Measurements from ENCODE around the gene AP4M1.
"Not testable (repeated sequence)": the region's sequence is repeated elsewhere in the genome, so short reads cannot be mapped to it uniquely, and the experiment has no call there.

Gene AP4M1

DNA sequence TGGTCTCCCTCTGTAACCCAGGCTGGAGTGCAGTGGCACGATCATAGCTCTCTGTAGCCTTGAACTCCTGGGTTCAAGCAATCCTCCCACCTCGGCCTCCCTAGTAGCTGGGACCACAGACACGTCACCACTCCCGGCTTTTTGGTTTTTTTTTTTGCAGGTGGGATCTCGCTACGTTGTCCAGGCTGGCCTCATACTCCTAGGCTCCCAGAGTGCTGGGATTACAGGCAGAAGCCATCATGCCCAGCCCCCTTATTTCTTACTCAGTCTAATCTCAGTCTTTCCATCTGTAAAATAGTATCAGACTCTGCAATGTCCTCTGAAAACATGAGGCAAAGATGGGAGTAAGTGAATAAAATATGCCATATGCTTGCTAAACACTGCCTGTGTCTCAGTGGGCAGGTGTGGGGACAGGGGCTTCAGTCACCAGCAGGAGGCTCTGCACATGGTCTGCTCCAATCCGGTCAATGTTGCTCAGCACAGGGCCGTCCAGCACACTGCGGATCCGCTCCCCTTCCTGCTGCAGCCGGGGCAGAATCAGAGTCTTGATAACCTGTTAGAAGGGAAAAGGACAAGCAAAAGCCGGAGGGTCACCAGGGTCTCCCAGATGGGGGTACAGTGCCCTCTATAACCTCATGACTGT lies 8.2 kb downstream of the AP4M1 start:
- DNase-seq: no peak

DNA sequence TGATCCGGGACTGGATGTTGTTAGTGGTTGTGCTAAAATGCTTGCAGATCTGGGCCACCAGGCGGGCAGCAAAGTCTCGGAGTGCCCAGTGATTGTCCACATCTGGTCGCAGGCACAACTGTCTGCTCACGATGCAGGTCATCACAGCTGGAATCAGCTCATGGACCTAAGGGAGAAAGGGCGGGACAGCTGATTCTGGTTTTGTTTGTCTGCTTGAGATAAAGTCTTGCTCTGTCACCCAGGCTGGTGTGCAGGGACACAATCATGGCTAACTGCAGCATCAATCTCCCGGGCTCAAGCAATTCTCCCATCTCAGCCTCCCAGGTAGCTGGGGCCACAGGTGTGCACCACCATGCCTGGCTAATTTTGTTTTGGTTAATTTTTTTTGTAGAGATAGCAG lies 9.7 kb downstream of the AP4M1 start:
- DNase-seq: no peak

DNA sequence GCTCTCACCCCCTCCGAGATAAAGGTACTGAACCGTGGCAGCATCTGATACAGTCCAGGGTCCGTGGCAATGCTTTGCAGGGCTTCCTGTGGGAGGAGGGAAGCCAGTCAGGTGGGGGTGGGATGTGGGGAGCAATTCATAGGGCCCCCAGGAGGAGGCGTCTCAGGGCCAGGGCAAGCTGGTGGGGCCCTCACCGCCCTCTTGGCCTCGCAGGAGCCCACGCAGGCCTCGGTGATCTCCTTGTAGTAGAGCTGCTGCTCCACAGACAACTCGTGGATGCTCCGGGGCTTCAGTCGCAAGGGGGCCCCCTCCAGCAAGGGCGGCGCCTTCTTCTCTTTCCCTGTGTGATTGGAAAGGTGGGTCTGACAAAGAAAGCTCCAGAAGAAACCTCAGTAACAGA lies 10.5 kb downstream of the AP4M1 start:
- DNase-seq: no peak

DNA sequence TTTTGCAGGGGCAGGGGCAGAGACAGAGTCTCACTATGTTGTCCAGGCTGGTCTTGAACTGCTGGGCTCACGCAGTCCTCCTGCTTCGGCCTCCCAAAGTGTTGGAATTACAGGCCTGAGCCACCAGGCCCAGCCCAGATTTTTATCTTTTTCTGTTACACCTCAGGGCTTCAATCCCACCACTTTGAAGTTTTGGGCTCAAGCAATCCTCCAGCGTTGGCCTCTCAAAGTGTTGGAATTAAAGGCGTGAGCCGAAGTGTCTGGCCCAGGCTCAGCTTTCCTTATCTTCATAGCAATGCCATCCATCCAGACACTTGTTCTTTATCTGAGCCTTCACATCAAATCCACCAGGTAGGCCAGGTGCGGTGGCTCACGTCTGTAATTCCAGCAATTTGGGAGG lies 13.6 kb downstream of the AP4M1 start:
- no peak for DNase-seq

DNA sequence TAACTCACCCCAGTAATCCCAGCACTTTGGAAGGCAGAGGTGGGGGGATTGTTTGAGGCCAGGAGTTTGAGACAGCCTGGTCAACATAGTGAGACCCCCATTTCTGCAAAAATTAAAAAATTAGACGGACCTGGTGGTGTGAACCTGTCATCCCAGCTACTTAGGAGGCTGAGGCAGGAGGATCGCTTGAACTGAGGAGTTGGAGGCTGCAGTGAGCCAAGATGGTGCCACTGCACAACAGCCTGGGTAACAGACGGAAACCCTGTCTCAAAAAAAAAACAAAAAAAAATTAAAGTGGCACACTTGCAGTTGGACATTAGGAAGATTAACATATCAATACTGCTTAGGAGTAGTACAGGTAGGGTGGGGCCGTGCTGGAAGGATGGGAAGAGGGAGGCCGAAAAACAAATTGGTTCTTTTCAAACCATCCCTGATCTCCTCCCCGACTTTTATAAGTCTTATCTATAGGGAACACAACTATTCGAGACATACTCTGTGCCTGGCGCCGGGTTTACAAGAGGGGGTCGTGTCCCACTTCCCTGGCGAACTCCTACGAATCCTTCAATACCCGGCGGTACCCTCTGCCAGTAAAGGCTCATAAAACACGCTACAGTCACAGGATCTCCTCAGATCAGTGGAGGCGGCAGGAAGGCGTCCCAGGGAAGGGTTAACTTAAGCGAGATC lies 17.1 kb downstream of the AP4M1 start:
- no peak for DNase-seq

DNA sequence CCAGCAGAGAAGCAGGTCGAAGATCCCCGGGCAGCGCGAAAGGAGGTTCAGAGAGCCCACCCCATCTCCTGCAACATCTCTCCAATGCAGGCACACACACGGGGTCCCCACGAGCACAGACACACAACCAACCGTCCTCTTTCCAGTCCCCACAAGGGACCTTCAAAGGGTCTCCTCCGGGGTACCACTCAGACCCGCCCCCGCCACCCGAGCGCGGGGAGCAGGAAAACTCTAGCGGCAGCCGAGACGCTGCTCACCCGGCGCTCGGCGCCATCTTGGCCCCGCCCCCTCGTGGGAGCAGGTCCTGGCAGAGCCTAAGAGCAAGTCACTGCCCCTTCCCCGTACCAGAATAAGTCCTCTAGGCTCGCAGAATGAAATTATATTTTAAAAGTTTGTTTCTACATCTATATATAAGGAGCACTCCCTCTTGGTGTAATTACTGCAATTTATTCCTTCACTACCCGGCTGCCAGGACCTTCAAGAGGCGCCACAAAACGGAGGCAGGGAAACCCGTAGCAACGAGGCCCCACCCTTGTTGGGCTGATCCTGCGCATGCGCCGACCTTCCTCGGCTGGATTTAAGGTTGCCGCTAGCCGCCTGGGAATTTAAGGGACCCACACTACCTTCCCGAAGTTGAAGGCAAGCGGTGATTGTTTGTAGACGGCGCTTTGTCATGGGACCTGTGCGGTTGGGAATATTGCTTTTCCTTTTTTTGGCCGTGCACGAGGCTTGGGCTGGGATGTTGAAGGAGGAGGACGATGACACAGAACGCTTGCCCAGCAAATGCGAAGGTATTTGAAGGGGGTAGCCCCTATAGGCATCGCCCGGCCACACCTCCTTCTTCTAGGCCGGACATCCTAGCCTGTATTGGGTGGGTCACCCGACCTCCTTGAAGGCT lies 17.9 kb downstream of the AP4M1 start, which contains the start of the genes CNPY4 and TAF6:
Gene CNPY4 (plus strand): TSS at position 563 of the 898 bp plus-strand sequence. CDS start 111 bp downstream, at position 674.
Gene TAF6 (minus strand): TSS at position 287 of the 898 bp plus-strand sequence. CDS start 5,149 bp downstream, outside the sequence.
- DNase-seq: peak; percentile 92 to 94

DNA sequence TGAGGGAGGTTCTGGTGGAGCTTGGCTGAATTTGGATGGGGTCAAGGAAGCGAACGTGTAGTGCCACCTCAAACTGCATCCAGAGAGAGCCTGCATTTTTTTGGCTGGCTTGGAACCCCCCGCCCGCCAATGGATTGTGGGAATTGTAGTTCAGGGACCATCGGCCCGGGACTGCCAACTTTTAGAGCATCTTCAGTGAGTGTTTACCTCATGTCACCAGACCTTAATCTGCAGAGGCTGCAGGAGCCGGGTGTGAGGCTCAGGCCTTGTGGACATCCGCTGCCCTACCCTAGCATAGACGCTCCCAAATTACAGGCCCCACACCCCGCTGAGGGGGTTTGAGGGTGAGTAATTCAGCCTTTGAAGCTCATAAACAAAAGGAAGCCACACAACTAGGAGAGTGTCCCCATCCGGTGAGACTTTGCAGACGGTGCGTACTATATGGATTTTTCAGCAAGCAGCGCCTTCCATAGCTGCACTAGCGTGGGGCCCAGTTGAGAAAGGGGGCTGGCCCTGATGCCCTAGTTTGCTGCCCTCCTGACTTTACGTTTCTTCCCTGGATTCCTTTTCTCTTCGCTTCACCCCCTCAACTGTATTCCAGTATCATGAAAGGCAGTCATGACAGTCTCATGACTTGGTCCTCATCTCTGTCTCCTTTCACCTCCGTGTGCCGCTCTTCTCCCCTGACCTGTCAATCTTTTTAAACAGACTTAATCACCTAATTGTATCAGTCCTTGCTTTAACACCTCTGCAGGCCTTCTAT lies 18.7 kb downstream of the AP4M1 start:
- DNase-seq: peak; percentile 62 to 64

DNA sequence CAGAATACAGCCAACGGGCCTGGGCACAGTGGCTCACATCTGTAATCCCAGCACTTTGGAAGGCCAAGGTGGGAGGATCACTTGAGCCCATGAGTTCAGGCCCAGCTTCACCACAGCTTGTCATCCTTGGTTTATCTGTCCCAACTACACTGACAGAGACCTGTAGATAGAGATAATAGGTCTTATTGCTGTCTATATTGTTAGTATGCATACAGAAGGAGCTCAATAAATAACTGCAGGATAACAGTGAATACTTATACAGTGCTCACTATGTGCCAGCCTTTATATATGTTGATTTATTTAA lies 19.2 kb downstream of the AP4M1 start:
- no peak for DNase-seq

DNA sequence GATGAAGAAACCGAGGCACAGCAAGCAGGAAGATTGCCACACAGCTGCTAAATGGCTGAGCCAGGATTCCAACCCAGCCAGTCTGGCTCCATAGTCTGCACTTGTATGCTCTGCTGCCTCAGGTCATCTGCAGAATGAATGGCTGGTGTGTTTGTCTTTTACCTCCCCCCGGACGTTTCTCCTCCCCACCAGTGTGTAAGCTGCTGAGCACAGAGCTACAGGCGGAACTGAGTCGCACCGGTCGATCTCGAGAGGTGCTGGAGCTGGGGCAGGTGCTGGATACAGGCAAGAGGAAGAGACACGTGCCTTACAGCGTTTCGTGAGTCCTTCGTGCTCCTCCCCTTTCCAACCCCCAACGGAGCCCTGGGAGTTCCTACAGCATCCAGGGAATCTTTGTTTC lies 20.6 kb downstream of the AP4M1 start:
- no peak for DNase-seq

DNA sequence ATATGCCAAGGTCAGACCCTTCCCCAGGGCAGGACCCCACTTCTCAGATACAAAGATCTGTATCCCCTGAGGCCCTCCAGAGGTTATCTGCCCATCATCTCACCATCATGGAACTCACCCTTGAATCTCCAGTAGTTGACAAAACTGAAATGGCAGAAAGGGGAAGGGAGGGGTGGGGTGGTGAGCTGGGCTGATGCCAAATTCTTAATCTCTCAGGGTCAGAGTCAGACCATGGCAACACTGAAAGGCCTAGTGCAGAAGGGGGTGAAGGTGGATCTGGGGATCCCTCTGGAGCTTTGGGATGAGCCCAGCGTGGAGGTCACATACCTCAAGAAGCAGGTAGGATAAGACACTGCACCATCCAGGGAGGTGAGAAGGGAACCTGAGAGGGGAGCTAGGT lies 21.1 kb downstream of the AP4M1 start:
- DNase-seq: no peak

DNA sequence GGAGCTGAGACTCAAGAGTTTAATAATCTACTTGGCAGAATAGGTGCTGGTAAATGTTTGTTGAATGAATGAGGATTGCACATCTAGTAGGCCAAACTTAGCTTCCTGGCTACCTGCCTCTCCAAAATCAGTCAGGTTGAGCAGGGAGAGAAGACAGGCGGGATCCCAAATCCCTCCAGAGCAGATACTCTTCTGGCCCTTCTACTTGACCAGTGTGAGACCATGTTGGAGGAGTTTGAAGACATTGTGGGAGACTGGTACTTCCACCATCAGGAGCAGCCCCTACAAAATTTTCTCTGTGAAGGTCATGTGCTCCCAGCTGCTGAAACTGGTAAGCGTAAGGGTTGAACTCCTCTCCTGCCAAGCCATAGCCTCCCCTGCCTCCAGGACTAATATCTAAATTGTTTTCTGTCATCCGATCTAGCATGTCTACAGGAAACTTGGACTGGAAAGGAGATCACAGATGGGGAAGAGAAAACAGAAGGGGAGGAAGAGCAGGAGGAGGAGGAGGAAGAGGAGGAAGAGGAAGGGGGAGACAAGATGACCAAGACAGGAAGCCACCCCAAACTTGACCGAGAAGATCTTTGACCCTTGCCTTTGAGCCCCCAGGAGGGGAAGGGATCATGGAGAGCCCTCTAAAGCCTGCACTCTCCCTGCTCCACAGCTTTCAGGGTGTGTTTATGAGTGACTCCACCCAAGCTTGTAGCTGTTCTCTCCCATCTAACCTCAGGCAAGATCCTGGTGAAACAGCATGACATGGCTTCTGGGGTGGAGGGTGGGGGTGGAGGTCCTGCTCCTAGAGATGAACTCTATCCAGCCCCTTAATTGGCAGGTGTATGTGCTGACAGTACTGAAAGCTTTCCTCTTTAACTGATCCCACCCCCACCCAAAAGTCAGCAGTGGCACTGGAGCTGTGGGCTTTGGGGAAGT lies 23.1 kb downstream of the AP4M1 start:
- no peak for DNase-seq

DNA sequence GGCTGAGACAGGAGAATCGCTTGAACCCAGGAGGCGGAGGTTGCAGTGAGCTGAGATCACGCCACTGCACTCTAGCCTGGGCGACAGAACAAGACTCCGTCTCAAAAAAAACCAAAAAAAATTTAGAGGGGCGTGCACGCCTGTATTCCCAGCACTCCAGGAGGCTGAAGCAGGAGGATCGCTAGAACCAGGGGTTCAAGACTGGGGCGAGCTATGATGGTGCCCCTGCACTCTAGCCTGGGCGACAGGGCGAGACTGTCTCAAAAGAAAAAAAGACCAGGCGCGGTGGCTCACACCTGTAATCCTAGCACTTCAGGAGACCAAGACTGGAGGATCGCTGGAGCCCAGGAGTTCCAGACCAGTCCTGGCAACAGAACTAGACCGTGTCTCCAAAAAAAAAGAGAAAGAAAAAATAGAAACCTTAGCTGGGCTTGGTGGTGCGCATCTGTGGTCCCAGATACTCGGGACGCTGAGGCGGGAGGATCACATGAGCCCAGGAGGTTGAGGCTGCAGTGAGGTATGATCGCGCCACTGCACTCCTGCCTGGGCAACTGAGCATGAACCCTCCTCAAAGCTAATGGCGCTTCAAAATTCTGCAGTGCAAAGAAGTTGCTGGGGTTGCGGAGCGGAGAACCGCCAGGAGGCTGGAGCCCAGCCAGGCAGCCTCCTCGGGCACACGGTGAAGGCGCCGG lies 24.9 kb downstream of the AP4M1 start:
- no peak for DNase-seq

DNA sequence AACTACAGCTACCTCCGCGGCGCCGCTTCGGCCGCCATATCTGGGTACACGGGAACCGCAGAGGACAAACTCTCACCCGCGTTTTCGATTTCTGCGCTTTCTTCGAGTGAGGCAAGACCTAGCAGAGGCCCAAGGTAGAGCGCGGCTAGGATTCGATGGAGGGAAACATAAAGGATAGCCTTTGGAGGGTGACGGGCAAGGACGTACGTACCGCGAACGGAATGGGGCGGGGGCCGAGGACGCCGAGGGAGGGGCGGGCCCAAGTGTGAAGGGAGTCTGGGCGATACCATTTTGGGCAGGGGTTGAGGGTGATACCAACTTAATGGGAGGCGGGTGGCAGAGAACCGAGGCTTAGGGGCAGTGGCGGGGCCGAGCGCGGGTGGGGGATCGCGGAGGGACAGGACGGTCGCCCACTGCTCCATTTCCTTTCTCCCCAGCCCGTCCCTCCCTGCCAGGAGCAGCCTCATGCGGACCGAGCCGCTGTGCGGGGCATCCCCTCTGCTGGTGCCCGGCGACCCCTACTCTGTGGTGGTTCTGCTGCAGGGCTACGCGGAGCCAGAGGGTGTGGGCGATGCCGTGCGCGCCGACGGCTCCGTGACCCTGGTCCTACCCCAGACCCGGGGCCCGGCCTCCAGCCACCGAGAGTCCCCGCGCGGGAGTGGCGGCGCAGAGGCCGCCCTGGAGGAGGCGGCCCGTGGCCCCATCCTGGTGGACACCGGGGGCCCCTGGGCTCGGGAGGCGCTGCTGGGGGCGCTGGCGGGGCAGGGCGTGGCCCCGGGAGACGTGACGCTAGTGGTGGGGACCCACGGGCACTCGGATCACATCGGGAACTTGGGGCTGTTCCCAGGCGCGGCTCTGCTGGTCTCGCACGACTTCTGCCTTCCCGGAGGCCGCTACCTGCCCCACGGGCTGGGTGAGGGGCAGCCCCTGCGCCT lies 25.8 kb downstream of the AP4M1 start, which contains the start of gene MBLAC1:
Gene MBLAC1 (plus strand): TSS at position 37 of the 935 bp plus-strand sequence. CDS start 429 bp downstream, at position 466.
- DNase-seq: peak; percentile 89 to 93

DNA sequence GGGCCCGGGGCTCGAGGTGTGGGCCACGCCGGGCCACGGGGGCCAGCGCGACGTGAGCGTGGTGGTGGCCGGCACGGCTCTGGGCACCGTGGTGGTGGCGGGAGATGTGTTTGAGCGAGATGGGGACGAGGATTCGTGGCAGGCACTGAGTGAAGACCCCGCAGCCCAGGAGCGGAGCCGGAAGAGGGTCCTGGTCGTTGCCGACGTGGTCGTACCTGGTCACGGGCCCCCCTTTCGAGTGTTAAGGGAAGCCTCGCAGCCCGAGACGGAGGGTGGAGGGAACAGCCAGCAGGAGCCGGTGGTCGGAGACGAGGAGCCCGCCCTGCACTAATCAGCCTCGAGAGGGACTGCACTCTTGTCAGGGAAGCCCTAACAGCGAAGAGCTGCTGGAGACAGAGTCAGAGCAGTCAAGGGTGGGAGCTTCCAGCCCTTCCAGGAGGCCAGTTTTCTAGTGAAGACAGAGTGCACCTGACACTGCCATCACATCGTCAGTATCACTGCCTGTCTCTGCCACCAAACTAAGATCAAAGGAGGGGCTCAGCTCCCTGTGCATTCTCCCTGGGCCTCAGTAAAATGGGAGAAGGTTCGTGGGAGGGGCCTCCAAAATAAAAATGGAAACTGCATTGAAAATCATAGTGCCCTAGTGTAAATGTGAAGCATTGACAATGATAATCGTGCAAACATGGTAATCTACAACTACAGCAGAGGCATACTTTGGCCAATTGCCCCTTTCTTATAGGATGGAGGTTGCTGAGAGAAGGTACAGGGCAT lies 26.6 kb downstream of the AP4M1 start:
- peak in 1 of 2 donors; percentile 10 for DNase-seq

DNA sequence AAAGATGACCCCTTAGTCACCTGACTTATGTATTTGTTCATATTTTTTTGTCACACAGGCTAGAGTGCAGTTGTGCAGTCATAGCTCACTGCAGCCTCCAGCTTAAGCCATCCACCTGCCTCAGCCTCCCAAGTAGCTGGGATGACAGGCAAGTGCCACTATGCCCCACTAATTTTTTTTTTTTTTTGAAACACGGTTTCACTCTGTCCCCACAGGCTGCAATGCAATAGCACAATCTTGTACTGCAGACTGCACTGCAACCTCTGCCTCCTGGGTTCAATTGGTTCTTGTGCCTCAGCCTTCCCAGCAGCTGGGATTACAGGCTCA lies 27.2 kb downstream of the AP4M1 start:
- DNase-seq: no peak

DNA sequence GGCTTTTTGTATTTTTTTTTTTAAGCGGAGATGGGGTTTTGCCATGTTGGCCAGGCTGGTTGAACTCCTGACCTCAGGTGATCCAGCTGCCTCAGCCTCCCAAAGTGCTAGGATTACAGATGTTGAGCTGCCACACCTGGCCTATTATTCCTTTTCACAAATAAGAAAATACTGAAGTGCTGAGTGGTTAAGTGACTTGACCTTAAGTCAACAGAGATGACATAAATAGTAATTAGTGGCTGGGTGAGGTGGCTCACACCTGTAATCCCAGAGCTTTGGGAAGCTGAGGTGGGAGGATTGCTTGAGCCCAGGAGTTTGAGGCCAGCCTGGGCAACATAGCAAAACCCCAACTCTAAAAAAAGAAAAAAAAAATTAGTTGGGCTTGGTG lies 28.8 kb downstream of the AP4M1 start:
- not testable (repeated sequence) for DNase-seq

DNA sequence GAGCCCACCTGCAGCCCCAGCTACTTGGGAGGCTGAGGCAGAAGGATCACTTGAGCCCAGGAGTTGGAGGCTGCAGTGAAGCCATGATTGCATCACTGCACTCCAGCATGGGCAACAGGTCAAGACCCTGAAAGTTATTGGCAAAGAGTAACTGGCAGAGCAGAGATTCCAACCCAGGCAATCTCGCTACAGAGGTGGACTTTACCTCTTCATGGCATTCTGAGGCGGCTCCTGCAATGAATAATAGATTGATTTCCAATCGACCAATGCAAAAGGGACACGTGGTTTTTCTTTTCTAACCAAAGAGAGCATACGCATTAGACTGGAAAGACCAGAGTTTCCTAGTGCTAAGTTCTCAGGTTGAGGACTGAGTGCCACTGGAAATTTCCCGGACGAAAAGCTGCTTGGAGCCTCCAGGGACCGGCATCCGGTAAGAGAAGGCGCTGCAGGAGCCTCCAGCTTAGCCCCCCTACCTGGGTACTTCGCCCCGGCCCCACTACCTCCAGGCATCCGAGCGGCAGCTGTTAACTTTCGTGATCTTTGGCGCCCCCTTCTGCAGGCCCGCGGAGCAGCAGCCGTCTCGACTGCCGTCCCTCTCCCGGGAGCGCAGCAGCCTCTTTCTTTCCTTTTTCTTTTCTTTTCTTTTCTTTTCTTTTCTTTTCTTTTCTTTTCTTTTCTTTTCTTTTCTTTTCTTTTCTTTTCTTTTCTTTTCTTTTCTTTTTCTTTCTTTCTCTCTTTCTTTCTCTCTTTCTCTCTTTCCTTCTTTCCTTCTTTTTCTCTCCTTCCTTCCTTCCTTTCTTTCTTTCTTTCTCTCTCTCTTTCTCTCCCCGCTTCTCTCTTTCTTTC lies 29.4 kb downstream of the AP4M1 start:
- DNase-seq: peak; percentile 90 to 92

DNA sequence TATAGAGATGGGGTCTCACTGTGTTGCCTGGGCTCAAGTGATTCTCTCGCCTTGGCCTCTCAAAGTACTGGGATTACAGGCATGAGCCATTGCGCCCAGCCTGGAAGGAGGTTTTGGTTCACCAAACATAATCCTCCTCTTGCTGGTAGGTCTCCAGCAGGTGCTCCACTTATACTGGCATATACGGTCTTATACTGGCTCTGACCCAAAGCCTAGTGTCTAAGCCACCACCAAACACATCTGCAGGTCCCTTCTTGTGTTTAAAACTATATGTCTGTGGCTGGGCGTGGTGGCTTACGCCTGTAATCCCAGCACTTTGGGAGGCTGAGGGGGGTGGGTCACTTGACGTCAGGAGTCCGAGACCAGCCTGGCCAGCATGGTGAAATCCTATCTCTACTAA lies 30.7 kb downstream of the AP4M1 start:
- no peak for DNase-seq

Data from stimulated activated CD4-positive, alpha-beta T cell treated with anti-CD3 and anti-CD28 coated beads, Interleukin-2, amount 100 ng/mL, for 48 hours (primary cell).